ENCODE measurements around the gene TNFAIP8L1.
"Not testable (repeated sequence)": the region's sequence is repeated elsewhere in the genome, so short reads cannot be mapped to it uniquely, and the experiment has no call there.

Gene TNFAIP8L1

GRCh38 chr19:4675346-4675745, 36.0 kb downstream of the TNFAIP8L1 start:
- DNase-seq (ENCODE audit: extremely low read depth, low read depth) = no peak

GRCh38 chr19:4676955-4677731, 37.8 kb downstream of the TNFAIP8L1 start:
- peak; percentile 15 for DNase-seq (ENCODE audit: extremely low read depth, low read depth)
- no peak overlapping the region for H3K4me3 ChIP-seq (replicated peaks; ENCODE audit: low read depth, low read length)
- TF ChIP-seq CTCF (IDR thresholded peaks at IDR 0.05; ENCODE audit: low read depth, low read length, missing control alignments) = peak; percentile 64

More at GRCh38 chr19:4675346-4675745, 36.0 kb downstream of the TNFAIP8L1 start:
- no peak overlapping the region for H3K4me3 ChIP-seq (replicated peaks; ENCODE audit: low read depth, low read length)
- no peak for TF ChIP-seq CTCF (IDR thresholded peaks at IDR 0.05; ENCODE audit: low read depth, low read length, missing control alignments)

GRCh38 chr19:4678881-4679790, 39.8 kb downstream of the TNFAIP8L1 start:
- no peak for DNase-seq (ENCODE audit: extremely low read depth, low read depth)
- no peak overlapping the region for H3K4me3 ChIP-seq (replicated peaks; ENCODE audit: low read depth, low read length)
- TF ChIP-seq CTCF (IDR thresholded peaks at IDR 0.05; ENCODE audit: low read depth, low read length, missing control alignments) = no peak

- not testable (repeated sequence) for DNase-seq (ENCODE audit: extremely low read depth, low read depth); H3K4me3 ChIP-seq (replicated peaks; ENCODE audit: low read depth, low read length)
Measured at GRCh38 chr19:4680021-4680420, 40.7 kb downstream of the TNFAIP8L1 start.

GRCh38 chr19:4682417-4683200, 43.3 kb downstream of the TNFAIP8L1 start:
- no peak overlapping the region for H3K4me3 ChIP-seq (replicated peaks; ENCODE audit: low read depth, low read length)
- no peak for DNase-seq (ENCODE audit: extremely low read depth, low read depth)
- no peak for TF ChIP-seq CTCF (IDR thresholded peaks at IDR 0.05; ENCODE audit: low read depth, low read length, missing control alignments)

GRCh38 chr19:4684312-4685095, 45.2 kb downstream of the TNFAIP8L1 start:
- no peak for TF ChIP-seq CTCF (IDR thresholded peaks at IDR 0.05; ENCODE audit: low read depth, low read length, missing control alignments)
- no peak for DNase-seq (ENCODE audit: extremely low read depth, low read depth)
- H3K4me3 ChIP-seq (replicated peaks; ENCODE audit: low read depth, low read length) = no peak overlapping the region

Data from HFF-Myc (cell line).